Psoas muscle (tissue), 8 donors: ENCODE results near the gene CARMIL1. TPM values are rescaled to one million over a fixed set of nuclear protein-coding genes. Genes with fewer than 3 reads are reported as not detected.
"Not testable (repeated sequence)": the region's sequence is repeated elsewhere in the genome, so short reads cannot be mapped to it uniquely, and the experiment has no call there.

Source experiments
- ATAC-seq, 4 donors: fragments of 200-7000 bp; cut with Tn5 transposase; one replicate each; pipeline ENCODE4 v1.9.1; 2020; ENCODE audit warnings: moderate library complexity in 3 of 4, mild to moderate bottlenecking in 2 of 4
- DNase-seq, 2 donors: peaks; one replicate each; pipeline ENCODE4 v3.0.0-alpha.2; 2020
- H3K27ac ChIP-seq: fragments of 200-600 bp; one replicate; pipeline ENCODE4 v1.8.0; 2022
- H3K27me3 ChIP-seq, 3 donors: fragments of 200-600 bp in 1 of 3; one replicate each; pipeline versions ENCODE4 v1.6.1 to v1.8.0; 2013 to 2022; ENCODE audit warnings: low read length in 2 of 3, mild to moderate bottlenecking in 2 of 3, moderate library complexity in 1 of 3; ENCODE audit not compliant: insufficient read depth in 3 of 3
- H3K36me3 ChIP-seq, 2 donors: fragments of 200-600 bp in 1 of 2; one replicate each; pipeline versions ENCODE4 v1.6.1 to v1.8.0; 2013 to 2022; ENCODE audit warnings: low read depth in 1 of 2, mild to moderate bottlenecking in 1 of 2, moderate library complexity in 1 of 2; ENCODE audit not compliant: insufficient read depth in 1 of 2
- H3K4me1 ChIP-seq: fragments of 200-600 bp; one replicate; pipeline ENCODE4 v1.8.0; 2022
- H3K4me3 ChIP-seq: fragments of 200-600 bp; one replicate; pipeline ENCODE4 v1.8.0; 2022; ENCODE audit warnings: mild to moderate bottlenecking
- H3K9me3 ChIP-seq: fragments of 200-600 bp; one replicate; pipeline ENCODE4 v1.8.0; 2022
- WGBS, 3 donors: extraction: QIAGEN DNeasy Blood & Tissue Kit; methylation state at CpG; one replicate each; pipeline versions ENCODE4 v1.1.6 to v1.1.7; 2013; 5-methylcytosine and 5-hydroxymethylcytosine counted together
- intact Hi-C, 2 donors: fragments of 100-400 bp; cut with DNase I; formaldehyde crosslinking; loops; one replicate each; pipeline versions ENCODE4 v1.11.0 to v1.14.2; 2022
- polyA plus RNA-seq, 3 donors: library from polyadenylated mRNA; stranded (reverse); fragments of 200-250 nt; gene quantifications; one replicate each; pipeline ENCODE4 v1.2.3, GENCODE V29; 2013
- total RNA-seq, 4 donors: library from RNA; stranded (reverse); fragmentation: NEBNext Ultra II Directional in 2 of 4; extraction: Animal tissue kit (Norgen Biotek cat#: 25700) in 2 of 4; gene quantifications; one replicate each; pipeline versions ENCODE4 v1.2.1 to v1.2.4, GENCODE V29; 2021 to 2023
- TF ChIP-seq, protein P1 (sequence below): fragments of 200-600 bp; IDR thresholded peaks from one replicate; pipeline ENCODE4 v1.8.0; 2022; ENCODE audit warnings: antibody characterized with exemption
- donor health status: healthy with polysubstance abuse.
- donor health status: DM: no; HTN: no; CAD: no; lungs with moderate emphysema.
- donor health status: Bipolar disorder and iron deficiency.
- donor health status: healthy.
- donor health status: DM: yes; HTN: yes; CAD: no.
- donor health status: DM: no; HTN: no; CAD: no.
- donor health status: DM: no; HTN: no; CAD: no.
- donor health status: DM: yes; HTN: yes; CAD: no.

The CARMIL1 gene
- total and polyA plus RNA-seq, 7 donors, result 0.11 to 1.0 (median 0.76) TPM

DNA sequence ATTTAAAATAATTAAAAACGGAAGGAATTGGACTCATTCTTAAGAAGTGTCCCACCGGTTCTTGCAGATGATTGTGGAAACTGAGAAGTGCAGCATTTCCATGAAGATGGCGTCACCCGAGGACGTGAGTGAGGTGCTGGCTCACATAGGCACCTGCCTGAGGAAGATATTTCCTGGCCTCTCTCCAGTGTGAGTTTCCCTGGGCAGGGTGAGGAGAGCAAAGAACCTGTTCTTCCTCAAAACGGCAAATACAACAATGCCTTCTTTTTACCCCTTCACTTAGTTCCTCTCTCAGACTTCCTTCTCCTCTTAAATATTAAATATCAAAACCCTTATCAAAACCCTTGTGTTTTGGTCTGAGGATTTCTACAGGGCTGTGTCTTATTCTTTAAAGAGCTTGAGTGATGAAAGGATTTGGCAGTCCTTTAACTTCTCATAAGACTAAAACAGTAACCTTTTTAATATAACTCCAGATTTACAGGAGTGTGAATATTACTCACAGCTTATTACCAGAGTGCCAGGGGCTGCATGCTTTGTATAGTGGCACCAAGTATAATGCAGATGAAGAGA, 156.3 kb downstream of the CARMIL1 start:
- H3K27me3 ChIP-seq, result no peaks in the 10 kb centered on the region
- ATAC-seq (no peak), DNase-seq (no peak)
- no peaks in the 10 kb centered on the region for H3K36me3 ChIP-seq
- no peaks in the 10 kb centered on the region for H3K9me3 ChIP-seq
- H3K4me1 ChIP-seq, result no peaks in the 10 kb centered on the region
- H3K27ac ChIP-seq, result no peak overlapping the region
- TF ChIP-seq, protein P1, sequence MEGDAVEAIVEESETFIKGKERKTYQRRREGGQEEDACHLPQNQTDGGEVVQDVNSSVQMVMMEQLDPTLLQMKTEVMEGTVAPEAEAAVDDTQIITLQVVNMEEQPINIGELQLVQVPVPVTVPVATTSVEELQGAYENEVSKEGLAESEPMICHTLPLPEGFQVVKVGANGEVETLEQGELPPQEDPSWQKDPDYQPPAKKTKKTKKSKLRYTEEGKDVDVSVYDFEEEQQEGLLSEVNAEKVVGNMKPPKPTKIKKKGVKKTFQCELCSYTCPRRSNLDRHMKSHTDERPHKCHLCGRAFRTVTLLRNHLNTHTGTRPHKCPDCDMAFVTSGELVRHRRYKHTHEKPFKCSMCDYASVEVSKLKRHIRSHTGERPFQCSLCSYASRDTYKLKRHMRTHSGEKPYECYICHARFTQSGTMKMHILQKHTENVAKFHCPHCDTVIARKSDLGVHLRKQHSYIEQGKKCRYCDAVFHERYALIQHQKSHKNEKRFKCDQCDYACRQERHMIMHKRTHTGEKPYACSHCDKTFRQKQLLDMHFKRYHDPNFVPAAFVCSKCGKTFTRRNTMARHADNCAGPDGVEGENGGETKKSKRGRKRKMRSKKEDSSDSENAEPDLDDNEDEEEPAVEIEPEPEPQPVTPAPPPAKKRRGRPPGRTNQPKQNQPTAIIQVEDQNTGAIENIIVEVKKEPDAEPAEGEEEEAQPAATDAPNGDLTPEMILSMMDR, result no peak
- H3K4me3 ChIP-seq, result no peak overlapping the region
- 79 to 83% (median 81%) methylated on average over 6 of the region's 6 CpGs for WGBS, 3 donors
- intact Hi-C loops, result no loop called here

DNA sequence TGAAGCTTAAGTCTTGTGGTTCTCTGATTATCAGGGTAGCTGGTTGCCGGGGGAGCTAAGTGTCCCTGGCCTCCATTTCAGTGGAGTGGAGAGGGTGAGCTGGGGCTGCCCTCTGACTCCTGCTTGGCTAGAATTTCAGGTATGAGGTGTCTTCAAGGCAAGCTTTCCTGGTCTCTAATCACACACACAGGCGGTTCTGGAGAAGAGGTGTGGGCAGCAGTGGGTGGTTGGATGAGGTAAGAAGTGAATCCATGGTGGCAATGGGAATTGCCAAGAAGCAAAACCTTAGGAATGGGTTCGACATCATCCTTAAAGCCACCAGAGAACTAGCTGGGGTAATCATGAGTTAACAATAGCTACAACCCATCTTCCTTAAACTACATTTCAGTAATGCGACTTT, 157.6 kb downstream of the CARMIL1 start:
- Histone ChIP-seq H3K4me3 (no peak overlapping the region), H3K9me3 (no peaks in the 10 kb centered on the region), H3K4me1 (no peaks in the 10 kb centered on the region), H3K27ac (no peak overlapping the region), H3K27me3 (no peaks in the 10 kb centered on the region), H3K36me3 (no peaks in the 10 kb centered on the region)
- ATAC-seq (no peak), DNase-seq (no peak)
- WGBS, 3 donors, result 85 to 88% (median 88%) methylated on average over 4 of the region's 4 CpGs
- TF ChIP-seq, protein P1, result no peak
- intact Hi-C loops, result no loop called here

DNA sequence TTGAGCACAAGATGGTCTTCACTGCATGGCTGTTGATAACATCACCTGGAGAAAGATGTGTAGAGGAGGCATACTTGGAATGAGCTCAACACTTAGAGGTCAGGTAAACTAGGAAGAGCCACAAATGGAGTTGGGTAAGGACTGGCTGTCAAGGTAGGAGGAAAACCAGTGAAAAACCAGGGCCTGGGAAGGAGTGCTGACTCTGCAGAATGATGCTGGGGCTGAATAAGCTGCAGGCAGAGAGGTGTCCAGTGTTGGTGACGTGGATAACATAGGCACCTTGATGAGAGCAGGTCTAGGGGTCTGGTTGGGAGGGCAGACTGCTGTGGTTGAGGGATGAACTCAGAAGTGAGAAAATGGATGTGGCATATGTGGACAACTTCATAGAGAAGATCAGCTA, 160.2 kb downstream of the CARMIL1 start:
- H3K4me1 ChIP-seq, result no peaks in the 10 kb centered on the region
- no peak overlapping the region for H3K27ac ChIP-seq
- no peaks in the 10 kb centered on the region for H3K9me3 ChIP-seq
- H3K4me3 ChIP-seq, result no peak overlapping the region
- H3K36me3 ChIP-seq, result no peaks in the 10 kb centered on the region
- no peak for DNase-seq
- 83 to 96% (median 96%) methylated on average over 1 of the region's 1 CpG for WGBS, 3 donors
- H3K27me3 ChIP-seq, result no peaks in the 10 kb centered on the region
- TF ChIP-seq, protein P1, result no peak
- no peak for ATAC-seq
- intact Hi-C loops, result no loop called here

DNA sequence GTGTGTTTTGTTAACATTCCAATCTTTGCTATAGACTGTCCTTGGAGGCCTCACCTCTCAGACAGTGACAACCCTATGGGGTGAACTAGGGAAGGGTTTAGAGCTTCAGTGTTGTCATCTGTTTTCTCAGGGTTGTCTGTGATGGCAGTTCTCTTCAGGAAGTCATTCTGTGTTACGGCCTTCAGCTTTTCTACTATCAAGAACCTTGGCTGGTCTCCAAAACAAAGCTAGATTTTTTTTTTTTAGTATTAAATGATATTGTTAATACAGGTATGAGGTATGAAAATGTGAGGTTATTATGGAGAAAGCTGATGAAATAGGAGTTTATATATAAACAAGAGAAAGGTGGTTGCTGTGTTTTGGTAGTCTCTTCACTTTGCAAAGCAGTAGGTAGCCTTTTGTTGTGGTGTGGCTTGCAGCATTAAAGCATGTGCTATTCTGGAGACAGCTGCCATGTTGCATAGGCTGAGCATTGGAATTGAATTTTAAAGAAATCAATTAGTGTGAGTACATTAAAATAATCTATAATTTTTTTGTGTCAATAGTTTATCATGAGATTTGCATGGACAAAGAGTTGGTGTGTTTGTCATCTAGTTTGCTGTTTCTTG, 162.6 kb downstream of the CARMIL1 start:
- Histone ChIP-seq H3K36me3 (no peaks in the 10 kb centered on the region), H3K27me3 (no peaks in the 10 kb centered on the region), H3K4me1 (no peaks in the 10 kb centered on the region), H3K27ac (no peak overlapping the region), H3K9me3 (no peaks in the 10 kb centered on the region), H3K4me3 (no peak overlapping the region)
- DNase-seq (no peak), ATAC-seq (no peak)
- intact Hi-C loops, result no loop called here
- TF ChIP-seq, protein P1, result no peak
- WGBS, 3 donors, result 68 to 82% (median 73%) methylated on average over 1 of the region's 1 CpG

DNA sequence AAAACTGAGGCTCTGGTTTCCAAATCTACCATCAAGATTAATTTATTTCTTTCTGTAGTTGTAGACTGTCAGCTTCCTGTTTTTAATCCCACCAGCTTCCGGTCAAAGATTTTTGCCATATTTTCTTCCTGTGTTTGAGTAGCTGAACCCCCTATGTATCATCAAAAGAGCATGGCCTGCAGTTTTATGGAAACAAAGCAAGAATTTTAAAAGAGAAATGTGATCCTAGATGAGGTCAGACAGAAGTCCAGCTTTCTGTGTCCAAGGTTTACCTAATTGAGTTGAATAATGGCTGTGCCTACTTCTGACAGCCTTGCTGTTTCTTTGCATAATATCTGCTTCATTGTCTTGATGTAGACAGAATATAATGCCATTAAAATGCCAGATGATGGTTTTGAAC, 163.7 kb downstream of the CARMIL1 start:
- no peak for DNase-seq
- intact Hi-C loops, result no loop called here
- Histone ChIP-seq H3K4me1 (no peaks in the 10 kb centered on the region), H3K9me3 (no peaks in the 10 kb centered on the region), H3K36me3 (no peaks in the 10 kb centered on the region), H3K4me3 (no peak overlapping the region), H3K27me3 (no peaks in the 10 kb centered on the region), H3K27ac (no peak overlapping the region)
- TF ChIP-seq, protein P1, result no peak
- whole genome bisulfite sequencing, 3 donors, result 33 to 40% (median 37%) methylated on average over 1 of the region's 1 CpG
- ATAC-seq, result no peak

DNA sequence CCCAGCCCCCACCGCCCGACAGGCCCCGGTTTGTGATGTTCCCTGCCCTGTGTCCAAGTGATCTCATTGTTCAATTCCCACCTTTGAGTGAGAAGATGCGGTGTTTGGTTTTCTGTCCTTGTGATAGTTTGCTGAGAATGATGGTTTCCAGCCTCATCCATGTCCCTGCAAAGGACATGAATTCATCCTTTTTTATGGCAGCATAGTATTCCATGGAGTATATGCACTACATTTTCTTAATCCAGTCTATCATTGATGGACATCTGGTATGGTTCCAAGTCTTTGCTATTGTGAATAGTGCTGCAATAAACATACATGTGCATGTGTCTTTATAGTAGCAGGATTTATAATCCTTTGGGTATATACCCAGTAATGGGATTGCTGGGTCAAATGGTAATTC, 165.3 kb downstream of the CARMIL1 start:
- H3K27me3 ChIP-seq, H3K4me3 ChIP-seq, H3K27ac ChIP-seq, intact Hi-C loops, H3K4me1 ChIP-seq, H3K9me3 ChIP-seq, H3K36me3 ChIP-seq, ATAC-seq, DNase-seq: not testable (repeated sequence)
- WGBS, 3 donors, result 84 to 99% (median 94%) methylated on average over 4 of the region's 4 CpGs
